Aorta (tissue), 5 donors: ENCODE data around the gene FOXL1. TPM values are rescaled to one million over a fixed set of nuclear protein-coding genes. Genes with fewer than 3 reads are reported as not detected.

Experiments used
- ATAC-seq: fragments of 200-7000 bp; cut with Tn5 transposase; one replicate; pipeline ENCODE4 v1.9.1; 2022; ENCODE audit warnings: moderate library complexity; ENCODE audit not compliant: low FRiP score
- DNase-seq, 2 donors: peaks; one replicate each; pipeline ENCODE4 v3.0.0-alpha.2; 2020
- H3K27ac ChIP-seq, 2 donors: one replicate each; pipeline ENCODE4 v1.5.1; 2013; ENCODE audit warnings: low read length in 2 of 2, mild to moderate bottlenecking in 2 of 2, moderate library complexity in 2 of 2, control low read depth in 1 of 2, inconsistent platforms in 1 of 2, low read depth in 1 of 2
- H3K27me3 ChIP-seq, 2 donors: one replicate each; pipeline ENCODE4 v1.6.1; 2013; ENCODE audit warnings: control low read depth in 1 of 2, low read length in 1 of 2, mild to moderate bottlenecking in 1 of 2, moderate library complexity in 1 of 2; ENCODE audit not compliant: insufficient read depth in 2 of 2, control insufficient read depth in 1 of 2
- H3K36me3 ChIP-seq, 2 donors: one replicate each; pipeline ENCODE4 v1.6.1; 2013; ENCODE audit warnings: control low read depth in 1 of 2, low read length in 1 of 2, mild to moderate bottlenecking in 1 of 2; ENCODE audit not compliant: insufficient read depth in 2 of 2, control insufficient read depth in 1 of 2
- H3K4me1 ChIP-seq, 2 donors: one replicate each; pipeline ENCODE4 v1.6.1; 2013; ENCODE audit warnings: low read length in 2 of 2, control low read depth in 1 of 2, mild to moderate bottlenecking in 1 of 2, moderate library complexity in 1 of 2; ENCODE audit not compliant: insufficient read depth in 2 of 2, control insufficient read depth in 1 of 2
- H3K4me3 ChIP-seq, 2 donors: one replicate each; pipeline ENCODE4 v1.5.1; 2013; ENCODE audit warnings: low read length in 2 of 2, control low read depth in 1 of 2, mild to moderate bottlenecking in 1 of 2
- H3K9me3 ChIP-seq: one replicate; pipeline ENCODE4 v1.6.1; 2013; ENCODE audit warnings: mild to moderate bottlenecking, low read length; ENCODE audit not compliant: control insufficient read depth
- WGBS, 2 donors: extraction: QIAGEN DNeasy Blood & Tissue Kit; methylation state at CpG; one replicate each; pipeline ENCODE4 v1.1.7; 2013; 5-methylcytosine and 5-hydroxymethylcytosine counted together
- intact Hi-C, 2 donors: fragments of 100-400 bp; cut with DNase I; formaldehyde crosslinking; loops; one replicate each; pipeline versions ENCODE4 v1.14.2 to v1.15.0; 2022
- polyA plus RNA-seq, 2 donors: library from polyadenylated mRNA; stranded (reverse); fragments of 200-250 nt; gene quantifications; one replicate each; pipeline ENCODE4 v1.2.3, GENCODE V29; 2013
- total RNA-seq, 2 donors: library from RNA; stranded (reverse); fragmentation: NEBNext Ultra II Directional; extraction: Animal tissue kit (Norgen Biotek cat#: 25700); gene quantifications; one replicate each; pipeline ENCODE4 v1.2.1, GENCODE V29; 2021
- donor health status: healthy with polysubstance abuse.
- donor health status: Bipolar disorder and iron deficiency.
- donor health status: DM: no; HTN: no; CAD: no.
- donor health status: DM: no; HTN: no; CAD: no.
- donor health status: DM: yes; HTN: yes; CAD: no.

FOXL1 gene
- total and polyA plus RNA-seq, 4 donors, result 4.3 to 34.4 (median 17.9) TPM

- peak within 1 kb of the TSS; percentile 30 to 85 for H3K27ac ChIP-seq
- no peaks in the 10 kb centered on the region for H3K27me3 ChIP-seq
- DNase-seq (peak; percentile 96 to 99), ATAC-seq (peak; percentile 95)
- no peaks in the 10 kb centered on the region for H3K36me3 ChIP-seq
- WGBS, 2 donors, result 3 to 4% methylated on average over 70 of the region's 70 CpGs
- H3K4me3 ChIP-seq, result peak within 1 kb of the TSS; percentile 93 to 96
- intact Hi-C loops, result loop anchor here in 1 of 2 donors (5.0 kb wide), 2 partner anchors 572 to 827 kb away; partner anchors contain the start of gene FBXO31
- no peaks in the 10 kb centered on the region for H3K9me3 ChIP-seq
- H3K4me1 ChIP-seq, result no peaks in the 10 kb centered on the region
These were observed 23.2 kb upstream of the FOXL1 start, which contains the start of gene MTHFSD for GRCh38 chr16:86554917-86555703. Gene MTHFSD, minus strand, starts transcription at chr16:86555235. Its CDS starts 51 bp downstream, at chr16:86555184.

GRCh38 chr16:86555704-86556075, 22.7 kb upstream of the FOXL1 start:
- WGBS, 2 donors, result 29% methylated on average over 17 of the region's 17 CpGs
- no peak for DNase-seq
- H3K27ac ChIP-seq, result peak overlapping the region in 1 of 2 donors; percentile 85

GRCh38 chr16:86556576-86556975, 21.8 kb upstream of the FOXL1 start:
- no peaks in the 10 kb centered on the region for H3K4me1 ChIP-seq
- intact Hi-C loops, result loop anchor here in 1 of 2 donors (5.0 kb wide), 2 partner anchors 571 to 826 kb away; partner anchors contain the start of gene FBXO31
- no peak overlapping the region for H3K4me3 ChIP-seq
- ATAC-seq (no peak), DNase-seq (no peak)
- H3K9me3 ChIP-seq, result no peaks in the 10 kb centered on the region
- no peaks in the 10 kb centered on the region for H3K36me3 ChIP-seq
- H3K27me3 ChIP-seq, result no peaks in the 10 kb centered on the region
- 17 to 19% methylated on average over 5 of the region's 5 CpGs for WGBS, 2 donors
- peak overlapping the region in 1 of 2 donors; percentile 56 for H3K27ac ChIP-seq

More at GRCh38 chr16:86555704-86556075, 22.7 kb upstream of the FOXL1 start:
- H3K36me3 ChIP-seq, result no peaks in the 10 kb centered on the region
- no peaks in the 10 kb centered on the region for H3K9me3 ChIP-seq
- ATAC-seq, result no peak
- H3K4me3 ChIP-seq, result peak overlapping the region; percentile 72 to 93
- intact Hi-C loops, result loop anchor here in 1 of 2 donors (5.0 kb wide), 2 partner anchors 572 to 827 kb away; partner anchors contain the start of gene FBXO31
- no peaks in the 10 kb centered on the region for H3K27me3 ChIP-seq
- no peaks in the 10 kb centered on the region for H3K4me1 ChIP-seq

GRCh38 chr16:86557587-86557986, 20.8 kb upstream of the FOXL1 start:
- no peaks in the 10 kb centered on the region for H3K27me3 ChIP-seq
- no peak overlapping the region for H3K4me3 ChIP-seq
- no peak for DNase-seq
- no peaks in the 10 kb centered on the region for H3K9me3 ChIP-seq
- peak overlapping the region in 1 of 2 donors; percentile 92 for H3K27ac ChIP-seq
- ATAC-seq, result no peak
- intact Hi-C loops, result loop anchor here in 1 of 2 donors (5.0 kb wide), 2 partner anchors 570 to 825 kb away; partner anchors contain the start of gene FBXO31
- H3K36me3 ChIP-seq, result no peaks in the 10 kb centered on the region
- WGBS, 2 donors, result 54 to 56% methylated on average over 4 of the region's 4 CpGs
- no peaks in the 10 kb centered on the region for H3K4me1 ChIP-seq

- H3K36me3 ChIP-seq, result no peaks in the 10 kb centered on the region
- H3K9me3 ChIP-seq, result no peaks in the 10 kb centered on the region
- WGBS, 2 donors, result 8 to 12% methylated on average over 28 of the region's 28 CpGs
- DNase-seq (peak; percentile 82 to 89), ATAC-seq (no peak)
- intact Hi-C loops, result loop anchor here in 1 of 2 donors (5.0 kb wide), 2 partner anchors 569 to 824 kb away; partner anchors contain the start of gene FBXO31
- H3K4me3 ChIP-seq, result no peak overlapping the region
- no peaks in the 10 kb centered on the region for H3K4me1 ChIP-seq
- H3K27ac ChIP-seq, result peak overlapping the region in 1 of 2 donors; percentile 92
- H3K27me3 ChIP-seq, result no peaks in the 10 kb centered on the region
These were observed 19.8 kb upstream of the FOXL1 start for GRCh38 chr16:86558355-86559193.

- 90 to 92% methylated on average over 8 to 9 of the region's 9 CpGs for WGBS, 2 donors
- no peak overlapping the region for H3K27ac ChIP-seq
- no peaks in the 10 kb centered on the region for H3K9me3 ChIP-seq
- no peak overlapping the region for H3K4me3 ChIP-seq
- intact Hi-C loops, result loop anchor here (5.0 to 10.0 kb wide), 5 partner anchors 567 to 825 kb away; partner anchors contain the start of gene FBXO31 (in 2 of the 2)
- ATAC-seq (no peak), DNase-seq (no peak)
- no peaks in the 10 kb centered on the region for H3K4me1 ChIP-seq
- H3K36me3 ChIP-seq, result no peaks in the 10 kb centered on the region
- no peaks in the 10 kb centered on the region for H3K27me3 ChIP-seq
These were observed 18.5 kb upstream of the FOXL1 start for GRCh38 chr16:86559802-86560305.

GRCh38 chr16:86562356-86562755, 16.0 kb upstream of the FOXL1 start:
- Histone ChIP-seq H3K27ac (no peak overlapping the region), H3K36me3 (no peaks in the 10 kb centered on the region), H3K27me3 (no peaks in the 10 kb centered on the region), H3K9me3 (no peaks in the 10 kb centered on the region), H3K4me1 (no peaks in the 10 kb centered on the region), H3K4me3 (no peak overlapping the region)
- ATAC-seq, result no peak
- no peak for DNase-seq
- 89 to 97% methylated on average over 6 of the region's 6 CpGs for WGBS, 2 donors
- intact Hi-C loops, result loop anchor here (2.0 to 10.0 kb wide), 4 partner anchors 642 to 822 kb away; partner anchors contain the start of gene FBXO31 (in 1 of the 2)
